Activated naive CD4-positive, alpha-beta T cell treated with anti-CD3 and anti-CD28 coated beads, Interleukin-2, amount 50 U/mL, for 24 hours (primary cell): ENCODE measurements around the gene SPACA5.

Experiments
- H3K27ac Mint-ChIP-seq: one replicate; pipeline ENCODE4 v1.8.0; 2021; ENCODE audit warnings: mild to moderate bottlenecking, mixed read lengths
- H3K27me3 Mint-ChIP-seq: one replicate; pipeline ENCODE4 v1.8.0; 2021; ENCODE audit warnings: mixed read lengths
- H3K36me3 Mint-ChIP-seq: one replicate; pipeline ENCODE4 v1.8.0; 2021; ENCODE audit warnings: mixed read lengths
- H3K4me1 Mint-ChIP-seq: one replicate; pipeline ENCODE4 v1.8.0; 2021; ENCODE audit warnings: mixed read lengths
- H3K4me3 Mint-ChIP-seq: one replicate; pipeline ENCODE4 v1.8.0; 2021; ENCODE audit warnings: mild to moderate bottlenecking, mixed read lengths
- H3K9me3 Mint-ChIP-seq: one replicate; pipeline ENCODE4 v1.8.0; 2021; ENCODE audit warnings: mixed read lengths

SPACA5 gene

GRCh38 chrX:48045410-48046311 lies 38.9 kb downstream of the SPACA5 start:
- H3K27ac Mint-ChIP-seq, result no peak overlapping the region
- no peaks in the 10 kb centered on the region for H3K9me3 Mint-ChIP-seq
- H3K4me1 Mint-ChIP-seq, result no peaks in the 10 kb centered on the region
- H3K36me3 Mint-ChIP-seq, result no peaks in the 10 kb centered on the region
- H3K27me3 Mint-ChIP-seq, result no peaks in the 10 kb centered on the region
- H3K4me3 Mint-ChIP-seq, result no peak overlapping the region

- no peaks in the 10 kb centered on the region for H3K27me3 Mint-ChIP-seq
- no peaks in the 10 kb centered on the region for H3K36me3 Mint-ChIP-seq
- no peaks in the 10 kb centered on the region for H3K4me1 Mint-ChIP-seq
- H3K27ac Mint-ChIP-seq, result no peak overlapping the region
- H3K9me3 Mint-ChIP-seq, result no peaks in the 10 kb centered on the region
- no peak overlapping the region for H3K4me3 Mint-ChIP-seq
Observed at GRCh38 chrX:48046846-48047245, 40.1 kb downstream of the SPACA5 start.

GRCh38 chrX:48058621-48059295 lies 52.0 kb downstream of the SPACA5 start:
- H3K4me3 Mint-ChIP-seq, result no peak overlapping the region
- no peaks in the 10 kb centered on the region for H3K9me3 Mint-ChIP-seq
- no peaks in the 10 kb centered on the region for H3K4me1 Mint-ChIP-seq
- peaks cover 31% of the 10 kb centered on the region for H3K36me3 Mint-ChIP-seq
- H3K27ac Mint-ChIP-seq, result no peak overlapping the region
- no peaks in the 10 kb centered on the region for H3K27me3 Mint-ChIP-seq

GRCh38 chrX:48059296-48059639 lies 52.5 kb downstream of the SPACA5 start:
- Mint-ChIP-seq H3K27ac (no peak overlapping the region), H3K36me3 (peaks cover 31% of the 10 kb centered on the region), H3K4me3 (no peak overlapping the region), H3K27me3 (no peaks in the 10 kb centered on the region), H3K9me3 (no peaks in the 10 kb centered on the region), H3K4me1 (no peaks in the 10 kb centered on the region)
